ENCODE results near the gene OR2B2. TPM values are rescaled to one million over a fixed set of nuclear protein-coding genes. Genes with fewer than 3 reads are reported as not detected.

Gene OR2B2
- total and polyA plus RNA-seq, 2 of the 4 experiments (the other 2 are of a cell fraction) = not detected

GRCh38 chr6:27896398-27896796 is 15.8 kb downstream of the OR2B2 start:
- no CpG with 5 or more reads among the region's 4 CpGs for WGBS, 2 experiments (ENCODE audit: extremely low coverage in 2 of 2, insufficient read length in 1 of 2)
- no peak overlapping the region for H3K23ac ChIP-seq (ENCODE audit: low read depth, low read length)
- intact Hi-C loops (cut with micrococcal nuclease) (loop anchor here (5.0 to 10.0 kb wide), 3 partner anchors 144 to 734 kb away; no protein-coding TSS in a partner anchor), dilution Hi-C loops (cut with HindIII; ENCODE audit: low sequenced_read_pairs, unreplicated experiment) (loop anchor here (25.0 kb wide), 1 partner anchor 759 kb away; a partner anchor contains a TSS), in situ Hi-C loops (cut with MboI; ENCODE audit: low sequenced_read_pairs) (loop anchor here (10.0 kb wide), 1 partner anchor 422 kb away; the partner anchor contains the start of gene ZNF184)
- no peak for ATAC-seq (ENCODE audit: low read depth)
- no peak overlapping the region for H2AK9ac ChIP-seq (replicated peaks; ENCODE audit: low read depth, low read length, poor library complexity)
- H2BK120ac ChIP-seq (ENCODE audit: low read depth, low read length) = no peak overlapping the region
- no peak overlapping the region for H3K18ac ChIP-seq (ENCODE audit: low read depth, low read length)
- DNase-seq = no peak
- no peak overlapping the region for H4K91ac ChIP-seq (ENCODE audit: insufficient read depth, low read depth, low read length)
- no peak overlapping the region for H3K27ac ChIP-seq (ENCODE audit: insufficient read depth, low read length)
- no peaks in the 10 kb centered on the region for H3K36me3 ChIP-seq (ENCODE audit: control insufficient read depth, insufficient read depth, low read length)
- no peak overlapping the region for H2BK20ac ChIP-seq (ENCODE audit: low read depth, low read length)
- H4K8ac ChIP-seq (ENCODE audit: low read depth in 2 of 2, low read length in 2 of 2) = no peak overlapping the region
- H2AK5ac ChIP-seq (ENCODE audit: low read depth, low read length) = no peak overlapping the region
- no peak overlapping the region for H2AFZ ChIP-seq (replicated peaks; ENCODE audit: low read length, poor library complexity)
- H3K27me3 ChIP-seq (ENCODE audit: control insufficient read depth, insufficient read depth, low read length) = no peaks in the 10 kb centered on the region
- no TSS peak for BruUV-seq (replicated peaks)
- H4K5ac ChIP-seq (ENCODE audit: low read depth, low read length) = no peak overlapping the region
- no peaks in the 10 kb centered on the region for H3K9me1 ChIP-seq (ENCODE audit: insufficient read depth, low read length)
- no peak overlapping the region for H2BK15ac ChIP-seq (ENCODE audit: low read depth, low read length)
- ChIA-PET CTCF (interaction anchor here (0.6 to 2.4 kb wide), 7 partner anchors 39 to 769 kb away, joined by 3 to 19 read pairs (median 3); a partner anchor contains a TSS), POLR2A (ENCODE audit: unreplicated experiment) (interaction anchor here (0.7 kb wide), 1 partner anchor 58 kb away, joined by 3 read pairs; a partner anchor contains a TSS)
- peaks cover 0 to 6% of the 10 kb centered on the region in 2 experiments; a peak in 1 of 4 replicates for H3K79me1 ChIP-seq (ENCODE audit: low read depth in 1 of 2, low read length in 2 of 2)
- H3K9me3 ChIP-seq (ENCODE audit: control insufficient read depth, insufficient read depth, low read length) = no peaks in the 10 kb centered on the region
- H3K4me1 ChIP-seq (ENCODE audit: control insufficient read depth, insufficient read depth, low read length) = no peaks in the 10 kb centered on the region
- H3K4me3 ChIP-seq (ENCODE audit: insufficient read depth, low read depth, low read length) = no peak overlapping the region
- no peak overlapping the region for H3K14ac ChIP-seq (replicated peaks; ENCODE audit: low read depth, low read length)
- H4K20me1 ChIP-seq (ENCODE audit: insufficient read depth, low read length) = no peaks in the 10 kb centered on the region
- H3K9ac ChIP-seq (ENCODE audit: low read depth, low read length) = no peak overlapping the region
- H3K56ac ChIP-seq (ENCODE audit: extremely low read depth, insufficient read depth, low read length) = no peak overlapping the region
- H3K4me2 ChIP-seq (ENCODE audit: low read depth, low read length) = no peak overlapping the region
- H3K4ac ChIP-seq (ENCODE audit: low read depth, low read length) = no peak overlapping the region
- H2BK5ac ChIP-seq (ENCODE audit: low read depth, low read length, poor library complexity, severe bottlenecking) = no peak overlapping the region
- TF ChIP-seq BHLHE40 (IDR thresholded peaks at IDR 0.05; ENCODE audit: low read depth, low read length) = no peak

Measured in IMR-90 (cell line).